Measurements from ENCODE around the gene MMP11. TPM values are rescaled to one million over a fixed set of nuclear protein-coding genes. Genes with fewer than 3 reads are reported as not detected.

Gene MMP11
- total RNA-seq, 1 experiment from 2014 or later, result 7.4 TPM

DNA sequence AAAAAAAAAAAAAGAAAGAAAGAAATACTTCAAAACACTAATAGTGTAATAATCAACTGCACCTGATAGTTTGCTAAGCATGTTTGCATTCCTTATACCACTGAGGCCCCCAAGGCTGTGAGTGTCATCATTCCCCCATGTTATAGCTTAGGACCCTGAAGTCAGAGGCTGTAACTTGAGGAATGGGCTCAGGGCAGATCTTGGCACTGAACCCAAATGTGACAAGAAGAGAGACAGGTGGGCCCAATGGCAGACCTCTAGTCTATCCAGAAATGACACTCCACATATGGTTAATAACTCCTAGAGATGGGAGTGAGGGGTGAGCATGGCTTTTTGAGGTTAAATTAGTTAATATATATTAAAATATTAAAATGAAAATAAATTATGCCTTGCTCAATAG lies 35.0 kb upstream of the MMP11 start:
- no peak overlapping the region for H3K9ac ChIP-seq (ENCODE audit: low read length)
- no peaks in the 10 kb centered on the region for H3K36me3 ChIP-seq (ENCODE audit: control insufficient read depth in 1 of 2, insufficient read depth in 2 of 2, low read length in 2 of 2)
- no peak overlapping the region for H3K4me2 ChIP-seq (ENCODE audit: low read length)
- no peak for ATAC-seq
- no peaks in the 10 kb centered on the region for H3K27me3 ChIP-seq (ENCODE audit: insufficient read depth, low read length)
- BruUV-seq (replicated peaks), result no TSS peak
- H2AFZ ChIP-seq (ENCODE audit: low read depth, low read length, poor library complexity, severe bottlenecking), result no peak overlapping the region
- intact Hi-C loops (cut with micrococcal nuclease), result no loop called here
- H4K20me1 ChIP-seq (ENCODE audit: insufficient read depth), result no peaks in the 10 kb centered on the region
- H3K4me1 ChIP-seq (ENCODE audit: control insufficient read depth in 1 of 2, insufficient read depth in 2 of 2, low read length in 2 of 2), result no peaks in the 10 kb centered on the region
- no peaks in the 10 kb centered on the region for H3K9me2 ChIP-seq (ENCODE audit: insufficient read depth)
- H3K9me3 ChIP-seq (ENCODE audit: control insufficient read depth in 1 of 2, insufficient read depth in 1 of 2, low read depth in 1 of 2, low read length in 2 of 2), result no peaks in the 10 kb centered on the region
- H3K27ac ChIP-seq (ENCODE audit: low read depth, low read length), result no peak overlapping the region
- ChIA-PET POLR2A (interaction anchor here (1.8 kb wide), 1 partner anchor 10 kb away, joined by 6 read pairs; no protein-coding TSS in a partner anchor), RAD21 (ENCODE audit: low non-redundant PET in 1 of 2, low total read pairs in 2 of 2, uncharacterized antibody in 2 of 2, unreplicated experiment in 2 of 2) (interaction anchor here in 1 of 2 experiments (0.7 kb wide), 1 partner anchor 12 kb away, joined by 3 read pairs; no protein-coding TSS in a partner anchor), CTCF (no interaction called here)
- no peak for DNase-seq (ENCODE audit: low read depth, low spot score)
- H3K4me3 ChIP-seq (replicated peaks in 1 of 2; ENCODE audit: low read depth in 1 of 2, low read length in 2 of 2), result no peak overlapping the region
- no peak for TF ChIP-seq POLR2A (IDR thresholded peaks at IDR 0.05; ENCODE audit: borderline replicate concordance, extremely low read depth, insufficient read depth, insufficient read length)
- TF ChIP-seq CBX3 (IDR thresholded peaks at IDR 0.05; ENCODE audit: low read depth), result no peak
- no peak for TF ChIP-seq POLR2AphosphoS5 (IDR thresholded peaks at IDR 0.05; ENCODE audit: low read depth, low read length)
- no peak for TF ChIP-seq TCF7L2 (IDR thresholded peaks at IDR 0.05; ENCODE audit: borderline replicate concordance, extremely low read depth, insufficient read depth, insufficient read length)
- TF ChIP-seq, protein P1, sequence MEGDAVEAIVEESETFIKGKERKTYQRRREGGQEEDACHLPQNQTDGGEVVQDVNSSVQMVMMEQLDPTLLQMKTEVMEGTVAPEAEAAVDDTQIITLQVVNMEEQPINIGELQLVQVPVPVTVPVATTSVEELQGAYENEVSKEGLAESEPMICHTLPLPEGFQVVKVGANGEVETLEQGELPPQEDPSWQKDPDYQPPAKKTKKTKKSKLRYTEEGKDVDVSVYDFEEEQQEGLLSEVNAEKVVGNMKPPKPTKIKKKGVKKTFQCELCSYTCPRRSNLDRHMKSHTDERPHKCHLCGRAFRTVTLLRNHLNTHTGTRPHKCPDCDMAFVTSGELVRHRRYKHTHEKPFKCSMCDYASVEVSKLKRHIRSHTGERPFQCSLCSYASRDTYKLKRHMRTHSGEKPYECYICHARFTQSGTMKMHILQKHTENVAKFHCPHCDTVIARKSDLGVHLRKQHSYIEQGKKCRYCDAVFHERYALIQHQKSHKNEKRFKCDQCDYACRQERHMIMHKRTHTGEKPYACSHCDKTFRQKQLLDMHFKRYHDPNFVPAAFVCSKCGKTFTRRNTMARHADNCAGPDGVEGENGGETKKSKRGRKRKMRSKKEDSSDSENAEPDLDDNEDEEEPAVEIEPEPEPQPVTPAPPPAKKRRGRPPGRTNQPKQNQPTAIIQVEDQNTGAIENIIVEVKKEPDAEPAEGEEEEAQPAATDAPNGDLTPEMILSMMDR (IDR thresholded peaks at IDR 0.05 in 2 of 3, conservative IDR thresholded peaks at IDR 0.05 in 1 of 3; ENCODE audit: borderline replicate concordance in 1 of 3, insufficient read depth in 1 of 3, low read depth in 2 of 3, low read length in 2 of 3), result no peak
- no peak for TF ChIP-seq ELF1 (IDR thresholded peaks at IDR 0.05; ENCODE audit: borderline replicate concordance, low read depth)
- no peak for TF ChIP-seq SRF (IDR thresholded peaks at IDR 0.05; ENCODE audit: low read depth)
- TF ChIP-seq SIN3A (IDR thresholded peaks at IDR 0.05; ENCODE audit: low read depth), result no peak
- no peak for TF ChIP-seq EZH2 (IDR thresholded peaks at IDR 0.05)
- no peak for TF ChIP-seq FOSL1 (IDR thresholded peaks at IDR 0.05; ENCODE audit: low read depth)
- TF ChIP-seq, protein P2, sequence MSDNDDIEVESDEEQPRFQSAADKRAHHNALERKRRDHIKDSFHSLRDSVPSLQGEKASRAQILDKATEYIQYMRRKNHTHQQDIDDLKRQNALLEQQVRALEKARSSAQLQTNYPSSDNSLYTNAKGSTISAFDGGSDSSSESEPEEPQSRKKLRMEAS (IDR thresholded peaks at IDR 0.05), result no peak
- no peaks in the 10 kb centered on the region for H3K79me2 ChIP-seq (ENCODE audit: insufficient read depth, low read length)

Data from HCT116 (cell line).